A549 (cell line): ENCODE results near the gene ZNF580. TPM values are rescaled to one million over a fixed set of nuclear protein-coding genes. Genes with fewer than 3 reads are reported as not detected.

Experiments
- ATAC-seq, 2 experiments: fragments of 200-7000 bp in 1 of 2; fragments of >200 bp in 1 of 2; cut with Nextera tagmentation in 1 of 2; cut with Tn5 transposase in 1 of 2; 3 replicates each; pipeline versions ENCODE4 v1.8.0 to v1.9.1; 2018 to 2020; ENCODE audit warnings: mild to moderate bottlenecking in 1 of 2, moderate library complexity in 1 of 2
- CTCF ChIA-PET: fragments of 300-600 bp; sonication (Branson Sonifier 250); formaldehyde crosslinking; extraction: SDS; loops from one replicate; lab custom pipeline; 2021; ENCODE audit warnings: antibody characterized with exemption, inconsistent platforms; lab: Yijun Ruan, JAX
- POLR2A ChIA-PET: fragments of 350-600 bp; formaldehyde crosslinking; extraction: SDS; loops from one replicate; lab custom pipeline; 2021; ENCODE audit warnings: antibody characterized with exemption, inconsistent platforms; lab: Yijun Ruan, JAX
- DNase-seq, 2 experiments: peaks; one replicate each; pipeline versions ENCODE4 v3.0.0 to v3.0.0-alpha.2; 2011 to 2016; ENCODE audit warnings: low read depth in 1 of 2, low spot score in 1 of 2
- FAIRE-seq: peaks from 2 replicates; lab custom pipeline; 2011; peaks lifted over from hg19 to GRCh38; lab: Jason Lieb, UNC
- H3K27ac ChIP-seq, 2 experiments: fragments of >200 bp; sonication (Bioruptor Twin); formaldehyde crosslinking; 3 replicates each; pipeline ENCODE4 v1.5.1; 2016 to 2017
- H3K4me1 ChIP-seq: fragments of >200 bp; sonication (Bioruptor Twin); formaldehyde crosslinking; 3 replicates; pipeline ENCODE4 v1.6.1; 2016
- H3K4me2 ChIP-seq: fragments of >200 bp; sonication (Bioruptor Twin); formaldehyde crosslinking; 3 replicates; pipeline ENCODE4 v1.6.1; 2016
- H3K4me3 ChIP-seq: fragments of >200 bp; sonication (Bioruptor Twin); formaldehyde crosslinking; 3 replicates; pipeline ENCODE4 v1.5.1; 2016
- H3K9me3 ChIP-seq: fragments of >200 bp; sonication (Bioruptor Twin); formaldehyde crosslinking; 3 replicates; pipeline ENCODE4 v1.6.1; 2016
- BCL3 ChIP-seq: fragments of >200 bp; sonication (Bioruptor Twin); formaldehyde crosslinking; IDR thresholded peaks from 3 replicates; pipeline ENCODE4 v1.6.1; 2016
- BHLHE40 ChIP-seq: IDR thresholded peaks from 2 replicates; pipeline ENCODE4 v1.6.1; 2012; ENCODE audit warnings: low read depth, low read length, inconsistent platforms
- CHD2 ChIP-seq: fragments of 150-350 bp; IDR thresholded peaks from 2 replicates; pipeline ENCODE4 v1.6.1; 2014; ENCODE audit warnings: low read length; ENCODE audit not compliant: partially characterized antibody
- CTCF ChIP-seq: fragments of >200 bp; sonication (Bioruptor Twin); formaldehyde crosslinking; IDR thresholded peaks from 3 replicates; pipeline ENCODE4 v1.5.1; 2016
- ELK1 ChIP-seq: fragments of 150-350 bp; IDR thresholded peaks from 2 replicates; pipeline ENCODE4 v1.6.1; 2014; ENCODE audit warnings: low read depth, mild to moderate bottlenecking, low read length
- HEYL ChIP-seq: fragments of 250-450 bp; sonication (Bioruptor Pico); IDR thresholded peaks from 2 replicates; pipeline ENCODE4 v1.8.0; 2021; ENCODE audit warnings: mild to moderate bottlenecking, moderate library complexity
- HOXA7 ChIP-seq: fragments of 250-450 bp; sonication (Bioruptor Pico); IDR thresholded peaks from 2 replicates; pipeline ENCODE4 v1.5.0; 2020; ENCODE audit warnings: mild to moderate bottlenecking, moderate library complexity
- HOXB13 ChIP-seq: fragments of 250-450 bp; sonication (Bioruptor Pico); IDR thresholded peaks from 2 replicates; pipeline ENCODE4 v1.5.0; 2020; ENCODE audit warnings: low read depth, mild to moderate bottlenecking, moderate library complexity
- KDM1A ChIP-seq: fragments of 200-600 bp; sonication (generic); IDR thresholded peaks from 2 replicates; pipeline ENCODE4 v1.6.1; 2016; ENCODE audit warnings: low read depth, mild to moderate bottlenecking
- MYC ChIP-seq: IDR thresholded peaks from 2 replicates; pipeline ENCODE4 v1.6.1; 2012; ENCODE audit warnings: mild to moderate bottlenecking, inconsistent platforms, low read length, improper control_type of control experiment, borderline replicate concordance
- PHF8 ChIP-seq: fragments of 200-600 bp; sonication (generic); IDR thresholded peaks from 2 replicates; pipeline ENCODE4 v1.6.1; 2016; ENCODE audit warnings: low read depth, mild to moderate bottlenecking, antibody characterized with exemption, moderate library complexity, borderline replicate concordance
- RNF2 ChIP-seq: fragments of 200-600 bp; sonication (generic); IDR thresholded peaks from 2 replicates; pipeline ENCODE4 v1.6.1; 2016; ENCODE audit warnings: low read depth, mild to moderate bottlenecking, antibody characterized with exemption, moderate library complexity, borderline replicate concordance
- TFCP2L1 ChIP-seq: fragments of 250-450 bp; sonication (Bioruptor Pico); IDR thresholded peaks from 2 replicates; pipeline ENCODE4 v1.5.0; 2021; ENCODE audit warnings: mild to moderate bottlenecking
- USF2 ChIP-seq: fragments of 450-650 bp; IDR thresholded peaks from 2 replicates; pipeline ENCODE4 v1.6.1; 2014; ENCODE audit warnings: antibody characterized with exemption
- ZSCAN20 ChIP-seq: fragments of 250-450 bp; sonication (Bioruptor Pico); IDR thresholded peaks from 2 replicates; pipeline ENCODE4 v1.8.0; 2022; ENCODE audit warnings: mild to moderate bottlenecking, moderate library complexity
- WGBS: methylation state at CpG from one replicate; pipeline ENCODE4 v1.1.6; 2017; ENCODE audit errors: missing lambda C conversion rate; 5-methylcytosine and 5-hydroxymethylcytosine counted together
- polyA plus RNA-seq, 4 experiments: library from polyadenylated mRNA; depleted of rRNA in 3 of 4; stranded (reverse); fragments of >200 nt; fragmentation: RNase III in 1 of 4; extraction: RNeasy Plus Mini Kit Qiagen cat#74134 plus additional on column Dnase treatment in 1 of 4; gene quantifications; 2 replicates in 3 of 4; 3 replicates in 1 of 4; pipeline ENCODE4 v1.2.3, GENCODE V29; 2011 to 2017

ZNF580 gene
- polyA plus RNA-seq, 2 of the 4 experiments (the other 2 are of a cell fraction), result 9.2 to 52.8 TPM

GRCh38 chr19:55591555-55591954 lies 49.2 kb upstream of the ZNF580 start:
- POLR2A ChIA-PET, result no interaction called here
- TF ChIP-seq HOXB13 (no peak), MYC (no peak), HEYL (CRISPR knock-in tag) (no peak), USF2 (no peak), ELK1 (no peak), HOXA7 (CRISPR knock-in tag) (no peak), RNF2 (no peak), CHD2 (no peak), BHLHE40 (no peak), BCL3 (no peak), KDM1A (no peak), PHF8 (no peak)

GRCh38 chr19:55592391-55593090 lies 48.3 kb upstream of the ZNF580 start:
- no peak for FAIRE-seq
- POLR2A ChIA-PET, result no interaction called here

More at GRCh38 chr19:55591555-55591954, 49.2 kb upstream of the ZNF580 start:
- H3K4me1 ChIP-seq, result peaks cover 4% of the 10 kb centered on the region
- no peaks in the 10 kb centered on the region for H3K9me3 ChIP-seq
- 74% methylated on average over 10 of the region's 10 CpGs for WGBS
- no peak overlapping the region for H3K4me3 ChIP-seq
- ATAC-seq, result peak in 1 of 2 experiments; percentile 21; a peak in 3 of 6 replicates
- H3K4me2 ChIP-seq, result no peak overlapping the region
- DNase-seq, result peak in 1 of 2 experiments; percentile 61
- FAIRE-seq, result no peak
- CTCF ChIA-PET, result interaction anchor here (0.8 to 1.6 kb wide), 3 partner anchors 7 to 88 kb away, joined by 3 to 4 read pairs (median 3); partner anchors contain the start of gene FIZ1
- no peak overlapping the region for H3K27ac ChIP-seq

More at GRCh38 chr19:55592391-55593090, 48.3 kb upstream of the ZNF580 start:
- Histone ChIP-seq H3K4me3 (no peak overlapping the region), H3K9me3 (no peaks in the 10 kb centered on the region), H3K4me1 (no peaks in the 10 kb centered on the region), H3K4me2 (no peak overlapping the region), H3K27ac (no peak overlapping the region)
- DNase-seq (no peak), ATAC-seq (no peak)
- 97% methylated on average over 55 of the region's 73 CpGs for WGBS
- no peak for TF ChIP-seq KDM1A
- no peak for TF ChIP-seq BCL3
- no peak for TF ChIP-seq ZSCAN20 (CRISPR knock-in tag)
- no peak for TF ChIP-seq CTCF
- no peak for TF ChIP-seq TFCP2L1 (CRISPR knock-in tag)
- CTCF ChIA-PET, result interaction anchor here (0.8 to 1.9 kb wide), 5 partner anchors 14 to 451 kb away, joined by 3 to 7 read pairs (median 4); no protein-coding TSS in a partner anchor
